ENCODE data around the gene HDAC7.

HDAC7 gene

GRCh38 chr12:47758834-47759690 is 60.6 kb downstream of the HDAC7 start, which contains the start of gene RAPGEF3:
TSS of gene RAPGEF3 (minus strand) at chr12:47758880. CDS start at chr12:47758556, 324 bp downstream.
- DNase-seq (ENCODE audit: low read depth), result peak; percentile 44

GRCh38 chr12:47758584-47758833 is 61.2 kb downstream of the HDAC7 start:
- DNase-seq (ENCODE audit: low read depth), result no peak

GRCh38 chr12:47757840-47758583 is 61.7 kb downstream of the HDAC7 start:
- no peak for DNase-seq (ENCODE audit: low read depth)

GRCh38 chr12:47757364-47757839 is 62.3 kb downstream of the HDAC7 start:
- DNase-seq (ENCODE audit: low read depth), result no peak

- DNase-seq (ENCODE audit: low read depth), result no peak
Observed at GRCh38 chr12:47755655-47756562, 63.8 kb downstream of the HDAC7 start.

GRCh38 chr12:47754881-47755280 is 64.8 kb downstream of the HDAC7 start:
- DNase-seq (ENCODE audit: low read depth), result no peak

GRCh38 chr12:47754126-47754525 is 65.6 kb downstream of the HDAC7 start:
- no peak for DNase-seq (ENCODE audit: low read depth)

- DNase-seq (ENCODE audit: low read depth), result no peak
Observed at GRCh38 chr12:47753021-47754001, 66.4 kb downstream of the HDAC7 start.

- DNase-seq (ENCODE audit: low read depth), result no peak
Observed at GRCh38 chr12:47752552-47752951, 67.2 kb downstream of the HDAC7 start.

- DNase-seq (ENCODE audit: low read depth), result no peak
Observed at GRCh38 chr12:47752121-47752520, 67.6 kb downstream of the HDAC7 start.

GRCh38 chr12:47751561-47751960 is 68.1 kb downstream of the HDAC7 start:
- DNase-seq (ENCODE audit: low read depth), result no peak

GRCh38 chr12:47750916-47751470 is 68.7 kb downstream of the HDAC7 start:
- no peak for DNase-seq (ENCODE audit: low read depth)

GRCh38 chr12:47750229-47750798 is 69.4 kb downstream of the HDAC7 start:
- no peak for DNase-seq (ENCODE audit: low read depth)

- DNase-seq (ENCODE audit: low read depth), result no peak
Observed at GRCh38 chr12:47748899-47749298, 70.8 kb downstream of the HDAC7 start.

GRCh38 chr12:47748507-47748828 is 71.2 kb downstream of the HDAC7 start:
- DNase-seq (ENCODE audit: low read depth), result no peak

GRCh38 chr12:47747596-47748506 is 71.9 kb downstream of the HDAC7 start:
- no peak for DNase-seq (ENCODE audit: low read depth)

GRCh38 chr12:47747126-47747525 is 72.6 kb downstream of the HDAC7 start:
- DNase-seq (ENCODE audit: low read depth), result no peak

- no peak for DNase-seq (ENCODE audit: low read depth)
Observed at GRCh38 chr12:47746523-47746922, 73.2 kb downstream of the HDAC7 start.

GRCh38 chr12:47746073-47746472 is 73.6 kb downstream of the HDAC7 start:
- DNase-seq (ENCODE audit: low read depth), result no peak

Data from stimulated activated CD8-positive, alpha-beta memory T cell treated with anti-CD3 and anti-CD28 coated beads, Interleukin-15, amount 100 ng/mL, for 1 hour (primary cell).